Measurements from ENCODE around the gene GFOD1.

GRCh38 chr6:13470238-13471140 lies 16.9 kb downstream of the GFOD1 start:
- no peak for TF ChIP-seq CTCF (conservative IDR thresholded peaks at IDR 0.05; ENCODE audit: low read length)
- TF ChIP-seq EZH2phosphoT487 (IDR thresholded peaks at IDR 0.05; ENCODE audit: borderline replicate concordance, low read depth, low read length), result no peak

Measured in OCI-LY7 (cell line).